Stimulated activated CD8-positive, alpha-beta memory T cell treated with anti-CD3 and anti-CD28 coated beads, Interleukin-7, amount 100 ng/mL, for 4 hours (primary cell): ENCODE data around the gene ZMAT5.

Experiments
- DNase-seq, 2 donors: peaks; one replicate each; pipeline ENCODE4 v3.0.0-alpha.2; 2020; ENCODE audit warnings: low read depth in 2 of 2

The ZMAT5 gene

DNA sequence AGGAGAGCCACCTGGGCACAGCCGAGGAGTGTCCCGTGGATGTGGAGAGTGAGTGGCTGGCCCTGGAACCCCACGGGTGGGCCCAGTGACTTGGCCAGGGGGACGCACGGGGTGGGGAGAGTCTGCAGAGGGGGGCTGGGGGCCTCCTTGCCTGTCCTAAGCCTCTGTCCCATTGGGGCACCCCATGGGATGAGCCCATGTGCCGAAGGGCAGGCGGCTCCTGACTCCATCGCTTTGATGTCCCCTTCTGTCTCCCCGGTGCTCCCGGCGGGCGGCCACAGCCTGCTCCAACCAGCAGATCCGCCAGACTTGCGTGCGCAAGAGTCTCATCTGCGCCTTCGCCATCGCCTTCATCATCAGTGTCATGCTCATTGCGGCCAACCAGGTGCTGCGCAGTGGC lies 37.6 kb downstream of the ZMAT5 start:
- no peak for DNase-seq

DNA sequence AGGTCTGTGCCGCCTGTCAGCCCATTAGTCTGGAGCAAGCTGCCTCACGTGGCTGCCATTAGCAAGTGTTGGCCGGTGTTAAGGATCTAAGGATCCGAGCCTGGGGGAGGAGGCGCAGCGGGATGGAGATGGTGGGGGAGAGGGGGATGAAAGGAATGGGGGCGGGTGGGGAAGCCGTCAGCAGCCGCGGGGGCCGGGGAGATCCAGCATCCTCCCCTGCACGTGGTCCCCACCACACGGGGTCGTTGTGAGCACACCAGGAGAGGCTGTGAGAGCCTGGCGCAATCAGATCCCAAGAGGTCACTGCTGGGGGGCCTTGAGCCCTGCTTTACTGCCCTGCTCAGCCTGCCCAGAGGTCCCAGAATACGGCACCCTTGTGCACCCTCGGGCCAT lies 39.7 kb downstream of the ZMAT5 start:
- DNase-seq, result no peak

DNA sequence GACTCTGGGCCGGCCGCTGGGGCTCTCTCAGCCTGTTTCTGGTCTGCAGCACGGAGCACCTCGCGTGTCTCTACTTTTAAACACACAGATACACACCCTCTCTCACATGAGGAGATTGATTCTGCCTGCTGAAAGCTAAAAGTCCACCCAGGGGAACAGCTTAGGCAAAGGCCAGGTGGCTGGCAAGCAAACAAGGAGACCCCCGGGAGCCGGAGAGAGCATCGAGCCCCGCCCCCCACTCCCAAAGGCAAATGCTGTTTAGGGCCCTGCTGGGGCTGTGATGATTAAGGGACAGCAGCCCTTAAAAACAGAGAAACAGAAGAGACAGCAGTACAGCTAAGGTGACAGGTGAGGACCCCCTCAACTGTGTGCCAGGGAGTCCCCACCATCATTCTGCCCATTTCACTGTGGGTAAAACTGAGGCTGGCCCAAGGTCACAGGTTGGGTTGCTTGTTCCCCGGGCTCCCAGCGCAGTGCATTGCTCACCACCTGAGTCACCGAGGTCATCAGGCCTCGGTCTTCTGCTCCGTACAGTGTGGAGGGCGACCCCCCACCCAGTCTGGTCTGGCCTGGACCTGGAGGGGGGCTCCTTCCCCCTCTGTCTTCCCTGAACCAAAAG lies 40.2 kb downstream of the ZMAT5 start:
- DNase-seq, result no peak

DNA sequence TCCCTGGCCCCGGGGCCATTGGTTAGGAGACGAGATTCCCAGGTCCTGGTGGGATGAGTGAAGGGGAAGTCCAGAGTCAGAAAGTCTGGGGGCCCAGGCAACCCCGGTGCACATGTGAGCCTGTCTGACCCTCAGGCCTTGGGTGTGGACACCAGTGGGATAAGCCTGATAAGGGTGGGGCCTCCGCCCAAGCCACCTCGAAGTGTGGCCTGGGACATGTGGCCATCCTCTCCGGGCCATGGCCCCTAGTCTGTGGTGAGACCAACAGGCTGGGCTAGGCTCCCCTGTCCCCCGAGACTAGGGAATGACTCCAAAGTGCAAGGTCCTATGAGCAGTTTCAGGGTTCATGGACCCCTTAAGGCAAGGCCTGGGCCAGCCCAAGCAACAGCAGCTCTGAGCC lies 40.7 kb downstream of the ZMAT5 start:
- DNase-seq, result no peak

DNA sequence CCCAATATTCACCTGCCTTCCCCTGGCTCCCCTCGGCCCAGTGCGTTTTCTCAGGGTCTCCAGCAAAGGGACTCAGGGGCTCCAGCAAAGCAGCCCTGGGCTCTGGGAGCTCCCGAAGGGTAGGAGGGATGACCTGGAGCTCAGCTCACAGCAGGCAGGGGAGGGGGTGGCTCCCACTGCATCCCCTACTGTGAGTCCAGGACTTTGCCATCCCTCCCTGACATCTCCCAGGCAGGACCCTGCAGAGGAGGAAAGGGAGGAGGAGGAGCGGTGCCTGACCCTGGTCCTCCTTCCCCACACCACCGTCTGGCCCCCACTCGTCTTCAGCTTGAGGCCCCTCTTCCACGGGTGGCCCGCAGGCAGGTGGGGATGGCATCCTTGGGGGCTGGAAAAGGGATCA lies 42.0 kb downstream of the ZMAT5 start:
- no peak for DNase-seq

DNA sequence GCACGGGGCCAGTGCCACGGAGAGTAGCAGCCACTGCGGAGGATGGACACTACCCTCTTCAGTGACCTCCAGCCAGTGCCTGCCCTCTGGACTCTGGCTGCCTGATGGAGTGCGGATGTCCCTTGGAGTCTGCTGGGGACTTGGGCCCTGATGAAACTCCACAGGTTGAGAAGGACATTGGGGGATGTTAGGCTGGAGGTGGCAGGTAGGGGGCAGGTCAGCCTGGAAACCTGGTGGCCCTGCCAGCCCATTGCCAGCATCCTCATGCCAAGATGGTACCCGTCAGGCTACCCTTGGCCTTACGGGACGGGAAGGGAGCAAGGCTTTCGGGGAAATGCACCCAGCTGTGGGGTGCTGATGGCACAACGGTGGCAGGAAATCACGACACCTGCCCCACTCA lies 43.0 kb downstream of the ZMAT5 start:
- DNase-seq, result no peak

DNA sequence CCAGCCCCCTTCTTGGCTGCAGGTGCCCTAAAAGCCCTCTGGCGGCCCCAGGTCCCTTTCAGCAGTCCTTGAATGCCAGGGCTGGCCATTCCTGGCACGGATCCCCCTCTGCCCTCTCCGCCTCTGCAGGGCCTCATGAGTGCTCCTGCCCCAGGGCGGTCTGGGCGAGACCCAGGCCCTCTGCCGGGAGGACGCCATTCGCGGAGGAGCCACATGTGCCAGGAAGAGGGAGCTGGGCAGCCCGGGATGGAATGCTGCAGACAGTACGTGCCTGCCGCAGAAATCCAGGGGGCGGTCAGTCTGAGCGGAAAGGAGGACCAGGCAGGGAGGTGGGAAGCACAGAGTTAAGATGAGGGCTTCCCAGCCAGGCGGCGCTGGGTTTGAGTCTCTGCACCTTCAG lies 44.2 kb downstream of the ZMAT5 start:
- DNase-seq, result no peak

DNA sequence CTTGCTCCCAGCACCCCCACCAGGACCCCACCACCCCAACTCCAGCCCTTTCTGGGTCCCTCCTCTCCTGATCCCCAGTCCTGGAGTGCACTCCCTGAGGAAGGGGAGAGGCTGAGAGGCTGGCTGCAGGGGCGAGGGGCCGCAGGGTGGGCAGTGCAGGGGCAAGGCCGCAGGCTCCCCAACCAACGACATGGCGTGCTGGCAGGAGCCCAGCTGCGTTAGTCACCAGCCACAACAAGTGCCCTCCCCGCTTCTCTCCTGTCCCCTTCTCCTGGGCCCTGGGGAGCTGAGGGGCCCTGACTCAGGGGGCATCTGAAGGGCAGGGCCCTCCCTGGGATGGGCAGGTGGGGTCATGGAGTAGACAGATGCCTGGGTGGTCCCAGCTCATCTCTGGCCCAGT lies 44.7 kb downstream of the ZMAT5 start:
- DNase-seq, result no peak

DNA sequence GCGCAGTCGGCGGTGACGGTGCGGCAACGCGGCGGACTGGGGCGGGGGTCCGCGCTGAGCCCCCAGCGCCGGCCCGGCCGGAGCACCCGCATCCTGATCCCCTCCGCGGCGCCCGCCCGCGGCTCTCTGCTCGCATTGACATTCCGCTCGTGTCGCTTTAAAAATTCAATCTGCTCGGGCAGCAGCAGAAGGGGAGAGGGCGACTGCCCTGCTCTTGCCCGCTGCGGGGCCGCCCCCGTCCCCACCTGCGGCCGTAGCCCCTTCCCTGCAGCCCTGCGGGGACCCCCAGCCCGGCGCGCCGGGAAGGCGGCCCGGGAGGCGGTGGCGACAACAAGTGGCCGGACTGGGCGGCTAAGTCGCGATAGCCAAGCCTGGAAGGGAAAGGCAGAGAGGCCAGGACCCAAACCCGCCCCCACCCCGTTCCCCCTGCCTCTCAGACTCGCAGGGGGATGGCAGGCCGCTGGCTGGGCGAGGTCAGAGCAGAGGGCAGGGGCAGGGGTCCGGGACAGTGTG lies 45.9 kb downstream of the ZMAT5 start:
- DNase-seq, result no peak

DNA sequence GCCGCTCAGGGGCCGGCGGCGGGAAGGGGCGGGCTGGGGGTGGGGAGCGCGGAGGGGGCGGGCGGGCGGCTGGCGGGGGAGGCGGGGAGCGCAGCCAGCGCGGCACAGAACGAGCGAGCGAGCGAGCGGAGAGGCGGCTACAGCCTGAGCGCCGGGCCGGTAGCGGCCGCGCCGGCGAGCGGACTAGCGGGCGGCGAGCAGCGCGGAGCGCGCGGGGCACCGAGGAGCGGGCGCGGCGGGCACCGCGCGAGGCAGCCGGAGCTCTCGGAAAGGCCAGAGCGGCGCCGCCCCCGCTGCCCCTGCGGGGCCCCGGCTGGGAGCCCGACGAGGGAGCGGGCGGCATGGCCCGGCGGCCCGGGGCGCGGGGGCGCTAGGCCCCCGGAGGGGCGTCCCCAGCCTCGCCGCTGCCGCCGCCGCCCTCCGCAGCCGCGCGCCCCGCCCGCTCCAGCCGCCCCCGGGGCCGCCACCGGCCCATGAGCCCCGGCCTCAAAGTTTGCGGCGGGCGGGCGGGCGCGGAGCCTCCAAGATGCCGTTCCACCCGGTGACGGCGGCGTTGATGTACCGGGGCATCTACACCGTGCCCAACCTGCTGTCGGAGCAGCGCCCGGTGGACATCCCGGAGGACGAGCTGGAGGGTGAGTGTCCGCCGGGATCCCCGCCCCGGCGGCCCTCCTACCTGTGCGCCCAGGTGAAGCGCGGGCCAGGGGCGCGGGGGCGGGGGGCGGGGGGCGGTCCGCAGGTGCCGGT lies 46.7 kb downstream of the ZMAT5 start, which contains the start of gene CABP7:
Gene CABP7 (plus strand): TSS at position 105 of the 747 bp plus-strand sequence. CDS start 422 bp downstream, at position 527.
- no peak for DNase-seq

DNA sequence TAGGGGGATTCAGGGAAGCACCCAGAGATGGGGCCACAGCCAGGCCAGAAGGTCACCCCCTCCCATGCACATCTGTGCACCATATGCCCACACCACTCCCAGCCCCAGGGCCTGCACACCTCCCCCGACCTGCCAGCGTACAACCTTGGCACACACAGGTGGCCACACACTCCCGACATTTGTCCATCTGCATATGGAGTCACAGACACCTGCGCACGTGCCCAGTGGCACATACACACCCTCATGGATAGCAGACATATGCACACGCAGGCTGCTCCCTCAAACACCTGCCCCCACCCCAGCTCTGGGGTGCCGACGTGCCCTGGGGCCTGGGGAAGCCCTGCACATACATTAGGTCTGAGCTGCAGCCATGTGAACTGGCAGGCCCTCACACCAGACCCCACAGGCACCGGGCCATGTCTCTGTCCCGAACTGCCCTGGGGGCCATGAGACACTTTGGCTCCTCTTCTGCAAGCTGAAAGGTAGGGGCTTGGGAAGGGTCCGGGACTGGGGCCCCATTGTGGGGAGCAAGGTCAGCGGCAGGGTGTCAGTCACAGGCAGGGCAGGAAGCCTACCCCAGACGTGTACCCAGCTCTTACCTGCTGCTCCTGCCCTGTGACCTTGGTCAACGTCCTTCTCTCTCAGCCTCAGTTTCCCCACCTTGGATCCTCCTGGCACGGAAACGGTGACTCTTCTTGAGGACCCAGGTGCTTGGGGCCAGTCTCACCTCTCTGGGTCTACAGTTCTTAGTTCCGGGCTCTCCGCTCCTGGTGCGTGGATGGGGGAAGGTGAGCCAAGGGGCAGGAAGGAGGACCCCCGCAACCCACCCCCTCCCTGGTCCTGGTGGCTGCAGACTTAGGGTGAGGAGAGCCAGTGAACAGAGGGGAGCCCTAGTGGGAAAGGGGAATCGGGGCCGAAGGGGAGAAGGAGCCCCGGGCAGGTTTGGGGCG lies 47.6 kb downstream of the ZMAT5 start:
- no peak for DNase-seq

DNA sequence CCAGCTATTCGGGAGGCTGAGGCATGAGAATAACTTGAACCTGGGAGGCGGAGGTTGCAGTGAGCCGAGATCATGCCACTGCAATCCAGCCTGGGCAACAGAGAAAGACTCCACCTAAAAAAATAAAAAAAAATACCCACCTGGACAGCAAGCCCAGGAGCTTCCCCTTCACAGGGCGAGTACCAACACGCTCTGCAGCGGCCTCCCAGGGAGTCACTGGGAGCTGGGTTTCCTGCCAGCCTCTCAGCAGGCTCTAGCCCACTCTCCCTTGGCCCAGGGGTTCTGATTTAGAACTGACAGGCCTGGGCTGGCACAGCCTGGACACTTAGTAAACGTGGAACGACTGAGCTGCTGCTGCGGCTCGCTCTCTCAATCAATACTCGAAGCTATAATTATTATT lies 49.0 kb downstream of the ZMAT5 start:
- DNase-seq, result no peak

DNA sequence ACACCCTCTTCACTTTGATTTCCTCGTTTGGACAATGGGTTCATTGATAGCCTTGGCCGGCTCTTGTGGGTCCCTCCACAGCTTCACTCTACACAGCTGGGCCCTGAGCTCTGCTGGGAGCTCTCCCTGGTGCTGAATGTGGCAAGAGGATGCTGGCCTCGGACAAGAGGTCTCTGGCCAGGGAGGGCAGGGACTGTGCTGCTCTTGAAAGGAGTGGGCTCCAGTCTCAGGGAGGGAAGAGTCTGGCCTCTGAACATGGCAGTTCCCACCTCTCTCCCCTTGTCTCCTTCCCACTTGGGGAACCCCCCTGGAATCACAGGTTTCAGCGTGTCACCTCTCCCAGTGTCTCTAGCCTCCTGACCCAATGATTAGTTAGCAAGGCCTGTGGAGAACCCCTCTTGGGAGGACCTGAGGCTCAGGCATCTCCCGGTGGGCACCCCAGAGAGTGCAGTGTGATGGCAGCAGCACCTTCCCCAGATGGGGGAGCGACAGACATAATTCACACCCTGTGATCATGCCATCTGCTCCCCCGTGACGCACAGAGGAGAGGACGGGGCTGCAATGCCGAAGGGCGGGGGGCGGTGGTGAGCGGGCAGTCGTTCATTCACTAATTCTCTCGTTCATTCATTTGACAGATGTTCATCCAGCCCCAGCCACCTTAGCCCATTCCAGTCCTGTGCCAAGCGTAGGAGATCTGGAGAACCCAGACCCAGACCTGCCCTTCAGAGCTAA lies 49.8 kb downstream of the ZMAT5 start:
- DNase-seq, result no peak

DNA sequence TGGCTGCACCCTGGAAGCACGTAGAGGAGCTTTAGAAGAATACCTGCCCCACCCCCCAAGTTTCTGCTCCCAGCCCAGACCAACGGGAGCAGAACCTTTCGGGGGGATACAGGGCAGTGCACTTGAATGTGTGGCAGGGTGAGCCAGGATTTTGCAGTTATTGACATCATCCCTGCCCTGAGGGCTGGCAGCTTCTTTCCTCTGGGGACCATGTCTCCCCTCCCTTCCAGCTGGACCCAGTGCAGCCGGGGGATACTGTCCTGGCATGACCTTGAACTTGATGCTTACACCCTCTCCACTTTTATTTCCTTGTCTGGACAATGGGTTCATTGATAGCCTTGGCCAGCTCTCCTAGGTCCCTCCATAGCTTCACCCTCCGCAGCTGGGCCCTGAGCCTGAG lies 51.1 kb downstream of the ZMAT5 start:
- DNase-seq, result no peak

DNA sequence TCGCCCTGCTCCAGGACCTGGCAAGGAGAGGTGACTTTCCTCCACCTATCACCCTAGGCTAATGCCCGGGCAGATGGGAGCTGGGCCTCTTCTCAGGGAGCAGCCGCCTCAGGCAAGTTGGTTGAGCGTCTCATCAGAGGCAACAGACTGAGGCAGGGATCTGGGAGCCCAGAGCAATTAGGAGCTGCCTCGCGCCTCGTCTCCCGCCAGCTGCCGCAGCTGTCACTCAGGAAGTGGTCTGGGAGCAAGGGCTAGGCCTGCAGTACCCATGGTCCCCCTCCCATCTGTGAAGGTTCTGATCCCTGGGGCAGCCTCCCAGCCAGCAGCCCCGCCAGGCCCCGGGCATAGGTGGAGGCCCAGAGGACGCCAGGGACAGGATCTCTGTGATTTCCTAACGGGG lies 51.6 kb downstream of the ZMAT5 start:
- no peak for DNase-seq

DNA sequence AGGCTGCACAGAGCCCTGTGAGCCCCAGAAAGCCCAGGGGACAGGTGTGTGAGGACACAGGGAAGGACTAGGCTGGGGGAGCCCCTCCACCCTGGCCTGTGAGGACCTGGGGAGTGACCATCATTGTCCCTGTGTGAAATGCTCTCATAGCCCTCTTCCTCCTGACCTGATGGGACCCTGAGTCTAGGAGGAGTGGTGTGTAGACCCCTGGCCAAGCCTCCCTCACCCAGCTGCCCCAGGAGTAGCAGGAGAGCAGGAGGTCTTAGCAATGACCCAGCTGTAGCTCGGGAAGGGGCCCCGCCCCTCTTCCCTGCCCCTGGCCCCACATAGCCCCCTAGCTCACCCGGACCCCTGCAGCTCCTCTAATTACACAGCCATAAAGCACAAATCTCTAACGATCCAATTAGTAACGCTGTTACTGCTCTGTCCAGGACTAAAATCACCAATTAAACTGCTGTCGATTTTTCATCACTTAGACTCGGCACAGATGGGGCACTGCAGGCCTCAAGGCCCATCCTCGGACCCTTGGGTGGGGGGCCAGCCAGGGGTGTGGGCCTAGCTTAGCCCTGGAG lies 53.6 kb downstream of the ZMAT5 start:
- DNase-seq, result no peak

DNA sequence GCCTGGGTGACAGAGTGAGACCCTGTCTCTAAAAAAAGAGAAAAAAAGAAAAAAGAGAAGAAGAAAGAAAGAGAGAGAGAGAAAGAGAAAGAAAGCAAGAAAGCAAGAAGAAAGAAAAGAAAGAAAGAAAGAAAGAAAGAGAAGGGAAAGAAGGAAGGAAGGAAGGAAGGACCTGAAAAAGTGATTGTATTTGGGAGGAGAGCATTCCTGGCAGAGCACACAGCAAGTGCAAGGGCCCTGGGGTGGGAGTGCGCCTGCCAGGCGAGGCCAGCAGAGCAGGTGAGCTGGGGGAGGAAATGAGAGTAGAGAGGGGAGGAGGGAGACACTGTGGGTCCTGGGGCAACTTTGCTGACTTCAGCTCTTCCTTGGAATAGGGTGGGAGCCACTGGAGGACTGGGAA lies 54.7 kb downstream of the ZMAT5 start:
- DNase-seq, result no peak

DNA sequence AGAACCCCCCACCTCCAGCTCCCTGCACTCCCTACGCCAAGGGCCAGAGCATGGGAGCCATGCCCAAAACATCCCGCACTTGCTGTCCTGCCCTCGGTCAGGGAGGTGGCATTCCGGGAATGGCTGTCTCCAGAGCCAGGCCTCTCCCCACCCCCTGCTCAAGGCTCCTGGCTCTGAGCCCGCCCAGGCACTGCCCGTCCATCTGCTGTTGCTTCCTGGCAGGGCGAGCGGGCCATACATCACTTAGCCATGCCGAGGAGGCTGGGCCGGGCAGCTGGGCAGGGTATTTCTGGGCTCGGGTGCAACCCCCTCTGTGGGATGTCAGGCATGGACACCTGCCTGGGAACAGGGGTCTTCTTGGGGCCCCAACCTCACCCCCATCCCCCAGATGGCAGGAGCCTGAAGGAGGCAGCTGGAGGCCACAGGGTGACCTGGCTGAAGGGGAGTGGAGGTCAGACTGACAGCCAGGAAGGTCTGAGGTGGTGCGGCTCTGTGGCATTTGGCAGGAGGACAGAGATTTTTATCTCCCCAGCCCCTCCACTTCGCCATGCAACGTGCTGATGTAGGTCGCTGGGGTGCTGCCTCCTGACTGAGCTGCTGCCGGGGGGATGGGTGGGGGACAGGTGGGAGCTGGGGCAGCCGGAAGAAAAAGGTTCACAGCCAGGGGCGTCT lies 55.7 kb downstream of the ZMAT5 start:
- no peak for DNase-seq

DNA sequence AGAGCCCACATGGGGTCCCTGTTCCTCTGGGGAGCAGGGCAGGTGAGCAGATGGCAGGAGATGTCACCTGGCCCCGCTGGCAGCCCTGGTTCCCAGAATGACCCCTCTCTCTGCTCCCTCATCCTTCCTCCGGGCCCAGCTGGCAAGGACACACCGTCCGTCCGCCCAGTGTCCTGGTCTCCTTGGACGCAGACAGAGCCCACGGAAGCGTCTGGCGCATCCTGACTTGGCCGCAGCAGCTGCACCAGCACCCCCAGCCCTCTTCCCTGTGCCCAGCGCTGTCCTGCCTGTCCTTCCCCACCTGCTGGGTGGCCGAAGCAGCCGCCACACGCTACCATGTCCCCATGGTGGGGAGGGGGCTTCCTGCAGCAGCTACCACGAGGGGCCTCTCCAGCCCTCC lies 56.6 kb downstream of the ZMAT5 start:
- DNase-seq, result no peak

DNA sequence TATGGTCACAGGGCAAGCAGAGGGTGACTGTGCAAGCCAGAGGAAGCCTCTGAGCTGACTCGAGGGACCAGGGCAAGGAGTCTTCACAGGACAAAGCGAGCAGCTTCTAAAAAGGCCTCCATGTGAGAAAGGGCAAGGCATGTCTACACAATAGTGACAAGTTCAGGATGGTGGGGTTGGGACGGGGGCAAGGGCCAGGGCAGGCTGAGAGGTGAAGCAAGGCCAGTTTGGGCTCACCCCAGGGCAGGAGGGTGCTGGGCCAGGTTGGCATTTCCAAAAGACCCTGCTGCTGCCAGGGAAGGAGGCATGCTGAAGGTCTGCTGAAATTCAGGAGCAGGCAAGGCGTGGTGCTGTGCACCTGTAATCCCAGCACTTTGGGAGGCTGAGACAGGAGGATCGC lies 59.3 kb downstream of the ZMAT5 start:
- no peak for DNase-seq

DNA sequence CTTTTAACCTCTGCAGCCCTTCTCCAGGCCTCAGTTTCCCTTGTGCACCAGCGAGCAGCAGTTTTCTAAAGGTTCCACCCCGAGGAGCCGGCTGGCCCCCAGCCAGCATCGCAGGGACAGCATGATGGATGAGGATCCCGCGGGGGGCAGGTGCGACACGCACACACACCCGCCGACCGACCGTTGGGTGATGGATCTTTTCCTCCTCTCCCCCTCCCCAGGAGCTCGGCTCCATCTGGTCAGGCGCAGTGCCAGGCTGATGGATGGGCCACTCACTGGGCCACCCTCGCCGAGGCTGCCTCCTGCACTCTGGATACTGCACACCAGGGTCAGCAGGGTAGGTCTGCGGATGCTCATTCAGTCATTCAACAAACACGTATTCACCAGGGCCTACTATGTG lies 59.8 kb downstream of the ZMAT5 start:
- DNase-seq, result no peak
